Measurements from ENCODE around the gene EPHB2. TPM values are rescaled to one million over a fixed set of nuclear protein-coding genes. Genes with fewer than 3 reads are reported as not detected.

EPHB2 gene
- 57.6 TPM for total RNA-seq

DNA sequence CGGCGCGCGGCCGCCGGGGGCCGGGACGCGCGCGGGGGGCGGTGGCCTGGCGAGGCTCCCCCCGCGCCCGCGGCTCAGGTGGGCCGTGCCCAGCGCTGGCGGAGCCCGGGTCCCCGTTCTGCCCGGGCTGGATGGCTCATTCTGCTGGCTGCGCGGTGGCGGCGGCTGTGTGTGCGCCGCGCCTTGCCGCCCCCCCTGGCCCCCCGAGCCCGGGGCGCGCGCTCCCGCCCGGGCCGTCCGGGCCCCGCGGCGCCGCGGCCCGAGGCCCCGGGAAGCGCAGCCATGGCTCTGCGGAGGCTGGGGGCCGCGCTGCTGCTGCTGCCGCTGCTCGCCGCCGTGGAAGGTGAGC is at the start of gene EPHB2:
Gene EPHB2 (plus strand): TSS at position 139 of the 349 bp plus-strand sequence. CDS start 144 bp downstream, at position 283.

Small RNAs within 50 kb of the gene (small RNA-seq; reads per million reads assigned to genes)
- not detected for gene MIR4253 (ENCODE audit: low replicate concordance)
- not detected for gene MIR4684 (ENCODE audit: low replicate concordance)

Other genes with a start within 250 kb of the EPHB2 start
- gene EPHA8, start 147.3 kb upstream of the EPHB2 start, total RNA-seq, result 1.6 TPM
- 4.7 TPM for gene C1QA, start 74.2 kb upstream of the EPHB2 start, total RNA-seq
- gene C1QC, start 67.2 kb upstream of the EPHB2 start, total RNA-seq, result 6.6 TPM
- gene C1QB, start 57.6 kb upstream of the EPHB2 start, total RNA-seq, result 5.9 TPM